ENCODE measurements around the gene PCSK7.

DNA sequence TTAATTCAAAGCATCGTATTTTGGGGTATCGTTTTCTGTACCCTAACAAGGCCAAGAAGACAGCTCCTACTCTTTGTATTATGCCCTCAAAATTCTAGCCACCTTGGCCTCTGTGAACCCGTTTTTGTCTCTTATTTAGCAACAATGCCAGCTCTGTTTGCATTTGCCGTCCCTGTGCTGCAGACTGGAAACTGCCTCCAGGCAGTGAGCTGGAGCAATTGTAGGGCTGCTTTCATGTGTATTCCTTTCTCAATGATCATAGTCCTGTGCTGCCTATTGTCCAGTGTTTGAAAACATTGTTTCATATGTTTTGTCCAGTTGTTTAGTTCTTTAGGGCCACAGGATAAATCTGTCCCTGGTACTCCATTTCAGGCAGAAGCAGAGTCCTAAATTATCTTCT lies 39.3 kb upstream of the PCSK7 start:
- TF ChIP-seq POLR2A (IDR thresholded peaks at IDR 0.05), result no peak
- TF ChIP-seq, protein P1, sequence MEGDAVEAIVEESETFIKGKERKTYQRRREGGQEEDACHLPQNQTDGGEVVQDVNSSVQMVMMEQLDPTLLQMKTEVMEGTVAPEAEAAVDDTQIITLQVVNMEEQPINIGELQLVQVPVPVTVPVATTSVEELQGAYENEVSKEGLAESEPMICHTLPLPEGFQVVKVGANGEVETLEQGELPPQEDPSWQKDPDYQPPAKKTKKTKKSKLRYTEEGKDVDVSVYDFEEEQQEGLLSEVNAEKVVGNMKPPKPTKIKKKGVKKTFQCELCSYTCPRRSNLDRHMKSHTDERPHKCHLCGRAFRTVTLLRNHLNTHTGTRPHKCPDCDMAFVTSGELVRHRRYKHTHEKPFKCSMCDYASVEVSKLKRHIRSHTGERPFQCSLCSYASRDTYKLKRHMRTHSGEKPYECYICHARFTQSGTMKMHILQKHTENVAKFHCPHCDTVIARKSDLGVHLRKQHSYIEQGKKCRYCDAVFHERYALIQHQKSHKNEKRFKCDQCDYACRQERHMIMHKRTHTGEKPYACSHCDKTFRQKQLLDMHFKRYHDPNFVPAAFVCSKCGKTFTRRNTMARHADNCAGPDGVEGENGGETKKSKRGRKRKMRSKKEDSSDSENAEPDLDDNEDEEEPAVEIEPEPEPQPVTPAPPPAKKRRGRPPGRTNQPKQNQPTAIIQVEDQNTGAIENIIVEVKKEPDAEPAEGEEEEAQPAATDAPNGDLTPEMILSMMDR (IDR thresholded peaks at IDR 0.05), result no peak
